RWPE1 (cell line): ENCODE data around the gene DCUN1D1.
"Not testable (repeated sequence)": the region's sequence is repeated elsewhere in the genome, so short reads cannot be mapped to it uniquely, and the experiment has no call there.

Source experiments
- CTCF ChIA-PET: fragments of 350-600 bp; sonication (Branson Sonifier 250); formaldehyde crosslinking; extraction: SDS; loops from one replicate; lab custom pipeline; 2021; lab: Yijun Ruan, JAX
- POLR2A ChIA-PET: fragments of 400-600 bp; formaldehyde crosslinking; extraction: SDS; loops from one replicate; lab custom pipeline; 2020; ENCODE audit warnings: antibody characterized with exemption; ENCODE audit not compliant: low non-redundant PET; lab: Yijun Ruan, JAX
- DNase-seq: peaks from one replicate; pipeline ENCODE4 v3.0.0; 2012; ENCODE audit warnings: low spot score
- H3K27ac ChIP-seq: fragments of 450-650 bp; 2 replicates; pipeline ENCODE4 v1.5.1; 2017
- CTCF ChIP-seq: fragments of 450-650 bp; conservative IDR thresholded peaks from 2 replicates; pipeline ENCODE4 v1.5.1; 2017; ENCODE audit warnings: low read depth, mild to moderate bottlenecking

DCUN1D1 gene

GRCh38 chr3:183013856-183014255 is 33.5 kb upstream of the DCUN1D1 start:
- POLR2A ChIA-PET, result no interaction called here

GRCh38 chr3:183013074-183013473 is 32.7 kb upstream of the DCUN1D1 start:
- CTCF ChIA-PET, result no interaction called here

More at GRCh38 chr3:183013856-183014255, 33.5 kb upstream of the DCUN1D1 start:
- no peak overlapping the region for H3K27ac ChIP-seq
- CTCF ChIA-PET, result no interaction called here
- no peak for TF ChIP-seq CTCF
- no peak for DNase-seq

GRCh38 chr3:183008800-183009199 is 28.5 kb upstream of the DCUN1D1 start:
- DNase-seq, result no peak
- CTCF ChIA-PET, result no interaction called here
- H3K27ac ChIP-seq, result no peak overlapping the region
- no peak for TF ChIP-seq CTCF
- POLR2A ChIA-PET, result no interaction called here

More at GRCh38 chr3:183013074-183013473, 32.7 kb upstream of the DCUN1D1 start:
- no peak for TF ChIP-seq CTCF
- H3K27ac ChIP-seq, result no peak overlapping the region
- DNase-seq, result no peak
- POLR2A ChIA-PET, result no interaction called here

GRCh38 chr3:183008303-183008702 is 28.0 kb upstream of the DCUN1D1 start:
- H3K27ac ChIP-seq, result no peak overlapping the region
- ChIA-PET POLR2A (no interaction called here), CTCF (no interaction called here)
- no peak for TF ChIP-seq CTCF
- DNase-seq, result no peak

GRCh38 chr3:183006396-183007002 is 26.2 kb upstream of the DCUN1D1 start:
- ChIA-PET CTCF (no interaction called here), POLR2A (no interaction called here)
- TF ChIP-seq CTCF, result no peak
- DNase-seq, result no peak
- no peak overlapping the region for H3K27ac ChIP-seq

- TF ChIP-seq CTCF, result no peak
- no peak for DNase-seq
- CTCF ChIA-PET, result no interaction called here
- no peak overlapping the region for H3K27ac ChIP-seq
- POLR2A ChIA-PET, result no interaction called here
These were observed 19.4 kb upstream of the DCUN1D1 start for GRCh38 chr3:182999767-183000166.

DNA sequence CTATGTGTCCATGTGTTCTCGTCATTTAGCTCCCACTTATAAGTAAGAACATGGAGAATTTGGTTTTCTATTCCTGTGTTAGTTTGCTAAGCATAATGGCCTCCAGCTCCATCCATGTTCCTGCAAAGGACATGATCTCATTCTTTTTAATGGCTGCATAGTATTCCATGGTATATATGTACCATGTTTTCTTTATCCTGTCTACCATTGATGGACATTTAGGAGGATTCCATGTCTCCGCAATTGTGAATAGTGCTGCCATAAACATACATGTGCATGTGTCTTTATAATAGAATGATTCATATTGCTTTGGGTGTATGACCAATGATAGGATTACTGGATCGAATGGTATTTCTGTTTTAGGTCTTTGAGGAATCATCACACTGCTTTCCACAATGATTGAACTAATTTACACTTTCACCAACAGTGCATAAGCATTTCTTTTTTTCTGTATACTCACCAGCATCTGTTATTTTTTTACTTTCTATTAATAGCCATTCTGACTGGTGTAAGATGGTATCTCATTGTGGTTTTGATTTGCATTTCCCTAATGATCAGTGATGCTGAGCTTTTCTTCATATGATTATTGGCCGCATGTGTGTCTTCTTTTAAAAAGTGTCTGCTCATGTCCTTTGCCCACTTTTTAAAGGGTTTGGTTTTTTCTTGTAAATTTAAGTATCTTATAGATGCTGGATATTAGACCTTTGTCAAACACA is 13.3 kb upstream of the DCUN1D1 start:
- H3K27ac ChIP-seq, DNase-seq, POLR2A ChIA-PET, CTCF ChIA-PET: not testable (repeated sequence)
